CD4-positive, alpha-beta T cell treated with Interleukin-2 at 100 ng/mL for 4 hours (primary cell): ENCODE results near the gene SRPX.

Experiments used
- DNase-seq: peaks from one replicate; pipeline ENCODE4 v3.0.0-alpha.2; 2020; ENCODE audit warnings: low spot score

SRPX gene, protein sequence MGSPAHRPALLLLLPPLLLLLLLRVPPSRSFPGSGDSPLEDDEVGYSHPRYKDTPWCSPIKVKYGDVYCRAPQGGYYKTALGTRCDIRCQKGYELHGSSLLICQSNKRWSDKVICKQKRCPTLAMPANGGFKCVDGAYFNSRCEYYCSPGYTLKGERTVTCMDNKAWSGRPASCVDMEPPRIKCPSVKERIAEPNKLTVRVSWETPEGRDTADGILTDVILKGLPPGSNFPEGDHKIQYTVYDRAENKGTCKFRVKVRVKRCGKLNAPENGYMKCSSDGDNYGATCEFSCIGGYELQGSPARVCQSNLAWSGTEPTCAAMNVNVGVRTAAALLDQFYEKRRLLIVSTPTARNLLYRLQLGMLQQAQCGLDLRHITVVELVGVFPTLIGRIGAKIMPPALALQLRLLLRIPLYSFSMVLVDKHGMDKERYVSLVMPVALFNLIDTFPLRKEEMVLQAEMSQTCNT

DNA sequence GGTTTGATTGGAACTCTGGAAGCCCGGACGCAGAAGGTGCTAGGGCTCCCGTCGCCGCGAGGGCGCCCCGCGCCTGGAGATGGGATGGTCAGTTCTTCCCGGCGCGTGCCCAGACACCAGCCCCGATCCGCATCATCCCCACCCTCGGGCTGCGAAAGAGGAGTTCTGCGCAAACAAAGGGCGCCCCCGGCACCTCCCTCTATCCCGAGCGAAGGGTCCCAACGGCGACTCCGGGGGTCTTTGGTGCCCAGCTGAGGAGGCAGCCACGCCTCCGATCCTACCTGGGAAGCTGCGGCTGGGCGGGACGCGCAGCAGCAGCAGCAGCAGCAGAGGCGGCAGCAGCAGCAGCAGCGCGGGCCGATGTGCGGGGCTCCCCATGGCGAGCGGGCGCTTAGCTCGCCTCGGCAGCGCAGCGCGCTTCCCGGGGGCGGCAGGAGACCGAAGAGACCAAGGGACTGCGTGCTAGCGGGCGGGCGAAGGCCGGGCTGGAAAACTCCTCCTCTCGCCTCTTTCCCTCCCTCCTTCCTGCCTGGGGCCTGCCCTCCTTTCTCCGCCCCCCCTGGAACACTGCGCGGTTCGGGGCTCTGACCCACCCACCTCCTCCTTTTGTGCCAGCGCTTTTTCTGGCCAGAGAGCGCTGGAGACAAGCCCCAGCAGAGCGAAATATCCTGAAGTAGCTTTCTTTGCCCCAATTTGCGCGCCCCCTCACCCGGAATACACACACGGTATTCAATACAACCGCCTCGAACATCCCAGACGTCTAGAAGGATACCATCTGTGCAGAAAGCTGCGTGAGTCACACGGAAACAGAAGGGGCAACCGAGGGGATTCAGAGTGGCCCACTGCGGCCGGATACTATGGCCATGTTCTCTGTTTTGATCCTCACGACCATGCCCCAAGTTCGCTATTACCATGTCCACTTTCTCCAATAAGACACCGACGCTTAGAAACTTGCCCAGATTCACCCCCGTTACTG, at the start of gene SRPX:
Gene SRPX (minus strand): TSS at position 457 of the 976 bp plus-strand sequence. CDS start 79 bp downstream, at position 378.
- DNase-seq, result no peak

DNA sequence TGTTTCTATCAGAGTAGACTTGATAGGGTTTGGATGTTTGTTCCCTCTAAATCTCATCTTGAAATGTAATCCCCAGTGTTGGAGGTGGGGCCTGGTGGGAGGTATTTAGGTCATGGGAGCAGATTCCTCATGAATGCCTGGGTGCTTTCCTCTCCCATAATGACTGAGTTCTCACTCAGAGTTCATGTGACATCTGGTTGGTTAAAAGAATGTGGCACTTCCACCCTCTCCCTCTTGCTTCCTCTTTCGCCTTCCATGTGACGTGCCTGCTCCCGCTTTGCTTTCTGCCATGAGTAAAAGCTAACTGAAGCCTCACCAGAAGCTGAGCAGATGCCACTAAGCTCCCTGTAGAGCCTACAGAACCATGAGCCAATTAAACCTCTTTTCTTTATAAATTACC, 47.3 kb upstream of the SRPX start:
- no peak for DNase-seq

DNA sequence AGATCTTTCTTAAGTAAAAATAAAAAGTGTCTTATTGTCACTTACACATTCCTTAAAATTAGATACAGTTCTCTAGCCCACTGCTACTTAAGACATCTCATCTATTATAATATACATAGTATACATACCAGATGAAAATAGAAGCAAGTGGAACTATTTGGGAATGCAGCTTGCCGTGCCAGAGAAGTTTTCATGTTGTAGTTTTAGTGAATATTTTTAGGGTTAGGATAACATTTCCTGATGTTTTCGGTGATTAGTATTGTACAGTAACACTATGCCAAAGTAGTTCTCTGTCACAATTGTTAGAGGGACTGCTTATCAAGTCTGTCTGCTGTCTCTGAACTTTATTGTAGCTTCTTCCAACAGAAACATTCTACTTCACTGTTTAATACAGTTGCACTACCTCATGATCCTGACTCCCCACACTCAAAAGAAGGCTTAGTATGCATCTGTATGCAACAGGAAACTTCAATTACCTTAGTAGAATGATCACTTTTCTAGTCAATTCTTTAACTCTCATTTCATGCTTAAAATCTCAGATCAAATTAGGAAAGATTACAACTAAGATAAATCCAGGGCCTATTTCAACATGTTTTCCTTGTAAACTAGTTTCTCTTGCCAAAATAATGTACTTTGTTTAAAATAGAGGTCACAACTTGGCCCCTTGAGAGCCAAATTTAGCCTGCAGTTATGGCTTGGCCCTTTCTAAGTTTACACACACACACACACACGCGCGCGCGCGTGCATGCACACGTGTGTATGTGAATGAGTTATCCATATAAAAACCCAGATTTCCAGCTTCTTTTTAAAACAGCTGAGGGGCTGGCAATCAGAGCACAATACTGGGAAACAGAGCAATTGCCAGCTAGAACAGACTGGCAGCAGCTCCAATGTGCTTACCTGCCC, 42.3 kb upstream of the SRPX start:
- no peak for DNase-seq

DNA sequence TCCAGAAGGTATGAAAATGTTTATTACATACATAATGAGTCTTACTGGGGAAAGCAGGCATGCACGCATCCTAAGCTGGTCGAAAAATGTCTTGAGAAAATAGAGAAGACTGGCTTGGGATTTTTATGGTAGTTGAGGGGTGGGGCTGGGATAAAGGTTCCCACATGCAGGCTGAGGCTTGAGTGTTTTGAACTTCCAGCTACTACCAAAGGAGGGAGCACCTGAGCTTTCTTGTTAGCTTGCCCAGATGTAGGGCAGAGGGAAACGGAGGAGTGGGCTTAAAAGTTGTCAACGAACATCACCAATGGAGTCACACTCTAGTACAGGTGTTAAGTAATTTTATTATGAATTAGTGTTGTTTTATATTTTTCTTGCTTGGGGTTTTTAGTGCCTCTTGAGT, 39.6 kb upstream of the SRPX start:
- no peak for DNase-seq

DNA sequence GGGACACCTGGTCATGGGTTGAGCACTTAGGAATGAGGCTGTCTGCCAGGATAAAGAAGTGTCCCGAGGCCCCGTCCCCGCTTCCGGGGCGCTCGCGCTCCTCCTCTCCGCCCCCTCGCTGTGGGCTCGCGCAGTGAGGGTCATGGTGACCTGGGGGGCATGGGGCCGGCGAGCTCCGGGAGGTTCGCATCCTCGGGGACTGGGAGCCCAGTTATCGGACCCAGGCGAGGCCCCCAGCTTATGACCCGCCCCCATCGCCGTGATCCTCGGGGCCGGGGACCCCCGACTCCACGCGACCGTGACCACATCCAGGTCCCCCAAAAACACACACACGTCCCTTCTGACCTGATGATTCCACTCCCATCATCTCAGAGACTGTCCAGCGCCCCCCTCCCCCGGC, 35.3 kb upstream of the SRPX start:
- DNase-seq, result no peak

DNA sequence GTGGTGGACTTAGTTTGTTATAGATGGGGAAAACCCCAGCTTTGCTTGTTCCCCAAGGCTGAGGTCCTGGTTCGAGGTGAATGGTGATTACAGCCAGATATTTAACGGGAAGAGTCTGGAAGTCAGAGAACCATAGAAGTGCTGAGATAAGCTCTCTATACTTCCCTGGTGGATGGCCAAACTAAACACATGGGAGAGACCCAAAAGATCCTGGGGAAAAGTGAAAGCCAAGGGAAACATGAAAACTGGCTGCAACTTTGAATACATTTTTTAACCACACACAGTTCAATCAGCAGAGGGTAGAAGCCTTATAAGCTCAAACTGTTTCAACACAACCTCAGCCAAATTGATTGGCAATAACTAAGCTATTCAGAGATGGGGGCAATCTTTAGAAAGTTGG, 29.3 kb upstream of the SRPX start:
- no peak for DNase-seq

DNA sequence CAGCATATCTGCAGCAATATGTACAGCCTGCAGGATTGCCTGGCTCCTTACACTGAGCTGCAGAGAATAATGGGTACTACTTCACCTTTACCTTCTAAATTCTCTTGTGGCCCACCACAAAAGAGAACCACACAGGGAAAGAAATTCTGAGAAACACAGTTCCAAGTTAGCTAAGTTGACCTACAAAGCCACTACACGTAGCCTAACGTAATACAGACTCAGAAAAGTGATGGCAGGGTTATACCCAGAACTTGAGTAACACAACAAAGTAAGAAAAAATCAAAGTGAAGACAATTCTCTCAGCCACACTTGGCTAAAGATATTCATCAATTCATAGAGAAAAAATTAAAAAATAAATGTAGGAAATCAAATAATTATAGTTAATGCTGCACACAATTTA, 26.4 kb upstream of the SRPX start:
- DNase-seq, result no peak

DNA sequence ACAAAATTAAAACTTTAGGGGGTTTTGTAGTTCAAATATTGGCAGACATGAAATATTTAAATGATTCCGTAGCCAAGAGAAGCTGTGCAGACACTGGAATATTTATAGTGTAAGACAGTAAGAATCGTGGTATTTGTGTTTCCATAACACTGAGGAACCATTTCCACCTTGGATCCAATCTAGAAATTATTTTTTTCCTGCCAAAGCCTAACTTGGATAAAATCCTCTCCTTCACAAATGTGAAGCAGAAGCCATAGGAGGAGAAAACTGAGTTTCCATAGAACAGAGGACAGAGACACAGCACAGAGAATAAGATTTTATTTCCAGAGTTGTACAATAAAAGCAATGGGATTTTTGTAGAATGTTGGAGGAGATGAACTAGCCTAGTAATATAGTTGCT, 19.9 kb upstream of the SRPX start:
- no peak for DNase-seq

DNA sequence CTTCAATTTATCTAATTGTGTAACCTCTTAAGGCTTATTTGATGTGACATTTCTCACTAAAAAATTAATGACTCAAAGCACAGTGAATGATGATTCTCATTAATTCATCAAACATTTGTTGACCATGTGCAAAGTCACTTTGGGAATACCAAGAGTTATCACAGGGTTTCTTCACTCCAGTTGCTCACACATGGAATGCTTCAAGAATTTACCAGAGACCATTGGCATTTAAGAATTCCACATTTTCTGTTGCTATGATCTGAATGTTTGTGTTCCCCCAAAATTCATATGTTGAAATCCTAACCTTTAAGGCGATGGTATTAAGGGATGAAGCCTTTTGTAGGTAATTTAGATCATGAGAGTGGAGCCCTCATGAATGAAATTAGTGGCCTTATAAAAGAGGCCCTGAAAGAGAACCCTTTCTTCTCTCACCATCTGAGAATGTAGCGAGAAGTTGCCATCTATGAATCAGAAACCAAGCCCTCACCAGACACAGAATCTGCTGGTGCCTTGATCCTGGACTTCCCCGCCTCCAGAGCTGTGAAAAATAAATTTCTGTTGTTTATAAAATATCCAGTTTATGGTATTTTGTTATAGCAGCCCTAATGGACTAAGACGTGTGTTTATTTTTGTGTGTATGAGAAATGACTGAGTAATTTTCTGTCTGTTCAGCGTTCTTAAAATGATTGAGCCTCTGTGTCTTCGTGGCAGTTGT, 16.4 kb upstream of the SRPX start:
- no peak for DNase-seq

DNA sequence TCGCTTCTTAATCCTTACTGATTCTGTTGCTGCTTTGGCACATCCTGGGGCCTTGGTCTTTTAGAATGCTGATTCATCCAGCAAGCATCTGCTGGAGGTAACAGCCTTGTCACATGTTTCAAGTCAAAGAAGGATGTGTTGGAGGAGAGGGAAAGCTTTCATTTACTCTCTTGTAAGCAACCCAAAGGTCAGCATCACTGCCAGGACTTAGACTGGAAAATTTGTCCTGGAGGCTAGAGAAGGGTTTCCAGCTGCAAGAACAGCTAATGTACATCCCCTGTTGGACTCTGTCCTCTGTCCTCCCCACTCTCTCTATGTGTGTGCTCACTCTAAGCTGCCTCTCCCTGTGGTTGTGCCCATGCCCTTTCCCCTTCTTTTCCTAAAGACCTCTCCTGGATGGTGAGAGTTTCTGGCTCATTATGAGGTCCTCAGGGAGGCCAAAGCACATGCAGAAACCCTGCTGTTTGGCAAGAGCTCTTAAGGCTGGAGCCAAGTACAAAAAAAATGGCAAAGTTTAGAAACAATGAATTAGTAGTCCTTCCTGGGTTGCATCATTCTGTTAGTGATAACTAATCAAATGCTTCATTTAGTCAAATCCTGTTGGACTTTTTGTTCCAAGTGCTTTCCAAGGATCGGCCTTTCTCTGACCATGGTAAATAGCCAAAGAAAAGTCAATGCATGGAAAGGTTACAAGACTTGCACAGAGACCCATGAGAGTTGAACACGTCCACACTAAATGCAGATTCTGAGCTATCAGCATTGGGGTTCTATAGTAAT, 13.4 kb upstream of the SRPX start:
- DNase-seq, result no peak

DNA sequence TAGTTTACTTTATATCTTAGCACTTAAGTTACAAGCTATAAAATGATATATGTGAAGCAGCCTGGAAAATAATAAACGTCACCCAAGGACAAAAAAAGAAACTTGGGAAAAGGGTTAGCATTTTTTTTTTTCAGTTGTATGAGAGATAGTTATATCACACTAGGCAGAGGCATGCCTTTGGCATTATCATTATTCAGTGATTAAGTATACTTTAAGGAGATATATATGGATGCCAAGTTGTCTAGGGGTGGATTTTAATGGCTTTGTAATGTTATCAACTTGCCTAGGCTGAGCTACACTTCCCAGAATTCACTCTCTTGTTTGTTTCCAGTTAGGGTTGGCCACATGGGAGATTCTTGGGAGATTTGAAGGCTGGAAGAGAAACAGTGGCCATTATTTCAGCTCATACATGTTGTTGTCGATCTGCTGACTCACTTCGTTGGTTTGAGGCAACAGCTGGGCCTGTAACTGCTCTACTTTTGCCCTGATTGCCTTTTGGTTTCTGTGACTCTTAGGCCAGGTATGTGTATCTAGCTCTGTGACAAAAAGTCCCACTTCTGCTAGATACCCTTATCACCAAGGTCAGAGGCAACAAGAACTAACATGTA, 11.5 kb upstream of the SRPX start:
- DNase-seq, result no peak

DNA sequence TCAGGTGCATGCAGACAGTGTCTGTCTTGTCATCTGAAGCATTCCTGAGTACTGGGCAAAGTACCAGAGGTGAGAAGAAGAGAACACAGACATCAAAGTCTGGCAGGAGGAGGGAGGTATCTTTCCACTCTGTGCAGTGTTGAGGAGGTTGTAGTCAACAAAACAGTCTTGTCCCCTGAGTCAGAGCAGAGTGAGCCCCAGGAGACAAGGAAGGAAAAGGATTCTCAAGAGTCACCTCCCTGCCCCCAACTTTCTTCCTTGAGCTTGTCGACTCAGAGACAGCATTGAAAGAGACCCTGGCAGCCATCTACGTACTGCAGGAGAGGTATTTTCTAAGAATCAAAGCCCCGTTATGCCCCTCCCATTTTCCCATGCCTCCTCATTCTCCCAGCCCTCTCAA, 4.4 kb upstream of the SRPX start:
- no peak for DNase-seq

DNA sequence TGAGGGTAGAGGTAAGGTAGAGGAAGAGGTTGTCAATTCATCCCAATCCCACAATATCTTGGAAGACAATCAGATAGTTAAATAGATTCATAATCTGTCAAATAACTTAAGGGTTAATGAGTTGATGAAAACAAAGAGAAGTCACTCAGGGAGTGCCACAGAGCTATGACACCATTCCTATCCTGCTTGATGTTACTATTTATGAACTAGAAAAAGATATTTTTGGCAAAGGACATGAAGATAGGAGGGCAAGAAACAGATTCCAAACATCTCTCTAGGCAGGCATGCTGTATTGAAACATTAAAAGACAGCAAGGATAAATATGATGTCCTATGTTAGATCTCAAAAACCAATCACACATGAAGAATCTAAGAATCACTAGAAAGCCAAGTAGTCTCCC, 3.5 kb upstream of the SRPX start:
- no peak for DNase-seq

DNA sequence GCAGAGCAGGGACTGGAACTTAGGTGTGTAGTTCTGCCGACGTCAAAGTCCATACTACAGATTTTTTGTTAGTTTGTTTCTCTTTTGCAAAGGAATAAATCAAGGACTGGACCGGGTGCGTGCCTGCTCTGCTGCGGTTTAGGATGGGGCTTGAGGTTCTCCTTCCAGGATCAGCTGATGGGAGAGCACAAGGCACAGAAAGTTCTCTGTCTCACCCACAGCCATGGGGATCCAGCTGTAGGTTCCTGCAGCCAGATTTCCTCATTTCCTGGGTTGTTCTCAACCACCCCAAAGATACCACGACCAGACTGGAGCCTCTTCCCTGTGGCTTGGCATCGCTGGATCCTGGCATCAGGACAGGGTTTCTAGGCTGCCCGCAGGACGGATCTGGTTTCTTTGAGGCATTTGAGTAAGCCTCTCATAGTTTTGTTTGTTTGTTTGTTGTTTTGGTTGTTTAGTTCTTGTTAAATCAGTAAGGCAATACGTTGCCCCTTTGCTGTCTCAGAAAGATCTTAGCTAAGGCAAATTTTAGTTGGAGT, 789 bp upstream of the SRPX start:
- no peak for DNase-seq

DNA sequence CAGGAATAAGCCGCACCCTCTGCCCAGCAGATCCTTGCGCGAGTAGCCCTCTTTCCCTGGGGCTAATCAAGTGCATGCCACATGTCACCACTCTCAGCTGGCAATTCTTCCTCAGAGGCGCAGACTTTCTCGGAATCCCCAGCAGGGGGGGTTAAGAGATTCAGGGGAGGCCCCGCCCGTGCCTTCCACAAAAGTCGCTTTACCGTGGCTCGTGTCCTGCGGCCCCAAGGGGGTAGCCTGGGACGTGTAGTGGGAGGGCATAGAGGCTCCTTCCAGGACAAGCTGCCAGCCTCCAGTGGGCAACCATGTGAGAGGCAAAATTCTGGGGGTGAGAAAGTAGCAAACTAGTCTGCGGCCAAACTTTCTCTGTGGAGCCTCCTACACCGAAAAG, 652 bp downstream of the SRPX start:
- no peak for DNase-seq

DNA sequence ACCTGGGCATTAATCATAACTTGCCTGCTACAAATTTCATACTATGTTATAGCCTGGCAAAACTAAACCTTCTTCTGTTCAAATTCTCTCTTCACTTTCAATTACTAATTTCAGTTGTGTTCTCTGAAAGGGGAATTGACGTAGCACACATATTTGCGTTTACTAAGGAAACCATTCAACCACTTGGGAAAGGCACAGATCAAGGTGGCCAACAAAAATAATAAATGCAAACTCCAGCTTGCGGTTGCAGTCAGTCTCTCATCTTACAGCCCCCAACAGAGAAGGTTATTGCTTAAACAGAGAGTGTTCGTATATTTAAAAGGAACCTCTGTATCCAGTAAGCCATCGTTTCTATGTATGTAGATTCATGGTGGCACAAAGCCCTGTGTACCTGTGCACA, 4.0 kb downstream of the SRPX start:
- no peak for DNase-seq

DNA sequence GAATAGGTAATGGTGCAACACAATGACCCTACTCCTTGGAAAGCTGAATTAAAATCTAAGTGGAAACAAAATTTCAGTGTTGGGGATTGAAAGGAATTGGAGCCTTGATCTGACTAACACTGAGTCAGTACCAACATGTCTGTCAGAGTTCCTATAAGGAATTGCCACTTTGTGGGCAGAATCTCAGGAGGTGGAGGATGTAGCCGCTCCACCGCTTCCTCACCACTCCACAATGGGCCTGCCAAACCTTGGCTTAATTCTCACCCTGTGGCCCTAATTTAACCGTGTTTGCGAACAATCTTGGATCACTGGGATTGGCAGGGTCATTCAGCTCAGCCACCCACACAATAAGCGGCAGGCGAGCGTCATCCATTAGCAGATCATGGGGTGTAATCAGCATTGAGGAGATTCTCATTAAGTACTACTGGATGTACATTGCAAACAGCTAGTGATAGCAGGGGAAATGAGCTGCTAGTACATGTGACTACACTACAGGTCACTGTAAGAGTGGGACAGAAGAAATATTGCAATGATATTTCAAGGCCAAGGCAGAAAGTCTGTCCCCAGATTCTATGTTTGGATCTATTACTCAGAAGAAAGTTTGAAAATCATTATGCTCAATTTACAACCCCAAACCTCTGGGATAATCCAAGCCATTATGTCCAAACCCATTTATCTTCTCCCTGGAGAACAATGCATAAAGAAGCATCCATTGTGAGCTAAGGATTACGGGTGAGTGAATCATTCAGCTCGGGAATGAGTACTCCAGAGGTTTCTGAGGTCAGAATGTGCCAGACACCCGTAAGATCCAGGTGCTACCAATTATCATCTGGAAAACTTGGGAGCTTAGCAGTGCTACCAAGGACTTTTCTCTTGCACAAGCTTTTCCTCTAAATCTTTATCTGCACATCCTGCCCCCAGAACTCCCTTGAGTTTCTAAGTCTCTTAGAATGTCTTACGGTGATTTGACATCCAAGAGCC, 5.8 kb downstream of the SRPX start:
- DNase-seq, result no peak

DNA sequence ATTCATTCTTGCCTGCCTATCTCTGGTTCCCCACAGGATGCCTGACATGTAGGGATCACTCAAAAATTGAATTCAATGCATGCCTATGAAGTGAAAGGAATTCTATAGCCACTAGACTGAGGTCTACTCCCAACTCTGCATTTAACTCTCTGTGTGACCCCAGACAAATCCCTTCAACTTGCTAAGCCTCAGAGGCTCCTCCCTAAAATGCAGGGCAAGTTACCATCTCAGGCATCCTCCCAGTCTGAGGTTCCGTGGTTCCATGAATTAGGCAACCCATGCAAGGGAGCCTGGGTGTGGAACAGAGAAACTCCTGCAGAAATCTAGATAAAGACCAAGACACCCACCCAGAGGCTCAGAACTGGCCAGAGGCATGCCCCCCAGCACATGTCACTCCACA, 6.6 kb downstream of the SRPX start:
- no peak for DNase-seq
